ENCODE measurements around the gene HSD17B2.

Gene HSD17B2

DNA sequence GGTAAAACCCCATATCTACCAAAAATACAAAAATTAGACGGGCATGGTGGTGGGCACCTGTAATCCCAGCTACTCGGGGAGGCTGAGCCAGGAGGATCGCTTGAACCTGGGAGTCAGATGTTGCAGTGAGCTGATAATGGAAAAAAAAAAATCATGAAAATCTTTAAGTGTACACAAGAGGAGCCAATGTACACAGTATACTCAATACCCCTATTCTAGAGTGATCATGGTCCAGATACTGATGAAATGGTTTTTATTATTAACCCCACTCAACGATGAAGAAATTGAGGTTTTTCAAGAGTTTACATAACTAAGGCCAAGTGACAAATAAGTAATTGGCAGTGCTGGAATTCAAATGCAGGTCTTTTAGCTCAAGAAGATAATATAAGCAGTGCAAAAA, 11.5 kb downstream of the HSD17B2 start:
- TF ChIP-seq Cebpa-rat (IDR thresholded peaks at IDR 0.05) = no peak
- no peak overlapping the region for H3K9ac ChIP-seq
- H3K9me3 ChIP-seq = no peaks in the 10 kb centered on the region
- no peak overlapping the region for H3K4me2 ChIP-seq
- H3K4me3 ChIP-seq = no peak overlapping the region
- H3K27me3 ChIP-seq = no peaks in the 10 kb centered on the region
- H3K36me3 ChIP-seq = no peaks in the 10 kb centered on the region
- no peak overlapping the region for H3K27ac ChIP-seq
- H3K4me1 ChIP-seq = no peaks in the 10 kb centered on the region
- H4K20me1 ChIP-seq = no peaks in the 10 kb centered on the region

DNA sequence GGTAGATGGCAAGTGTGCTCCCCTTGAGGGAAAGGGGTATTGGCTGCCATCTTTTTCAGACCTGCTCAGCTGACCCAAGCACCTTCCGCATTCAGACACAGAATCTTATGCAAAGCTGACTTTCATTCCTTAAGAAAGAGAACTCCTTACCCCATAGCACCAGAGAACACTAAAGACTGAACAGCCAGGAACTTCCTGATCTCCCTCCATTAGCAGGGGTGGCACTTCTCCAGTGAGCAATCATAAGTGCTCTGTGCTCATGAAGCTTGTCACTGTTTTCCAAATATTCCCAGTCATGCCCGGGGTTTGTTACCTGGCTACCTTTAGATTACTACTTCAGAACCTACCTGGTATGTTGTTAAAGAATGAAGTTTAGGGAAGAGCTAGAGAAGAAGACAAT, 11.9 kb downstream of the HSD17B2 start:
- H3K9me3 ChIP-seq = no peaks in the 10 kb centered on the region
- H3K4me3 ChIP-seq = no peak overlapping the region
- H3K36me3 ChIP-seq = no peaks in the 10 kb centered on the region
- no peaks in the 10 kb centered on the region for H3K27me3 ChIP-seq
- no peaks in the 10 kb centered on the region for H4K20me1 ChIP-seq
- H3K4me1 ChIP-seq = no peaks in the 10 kb centered on the region
- no peak overlapping the region for H3K4me2 ChIP-seq
- TF ChIP-seq Cebpa-rat (IDR thresholded peaks at IDR 0.05) = no peak
- no peak overlapping the region for H3K27ac ChIP-seq
- no peak overlapping the region for H3K9ac ChIP-seq

DNA sequence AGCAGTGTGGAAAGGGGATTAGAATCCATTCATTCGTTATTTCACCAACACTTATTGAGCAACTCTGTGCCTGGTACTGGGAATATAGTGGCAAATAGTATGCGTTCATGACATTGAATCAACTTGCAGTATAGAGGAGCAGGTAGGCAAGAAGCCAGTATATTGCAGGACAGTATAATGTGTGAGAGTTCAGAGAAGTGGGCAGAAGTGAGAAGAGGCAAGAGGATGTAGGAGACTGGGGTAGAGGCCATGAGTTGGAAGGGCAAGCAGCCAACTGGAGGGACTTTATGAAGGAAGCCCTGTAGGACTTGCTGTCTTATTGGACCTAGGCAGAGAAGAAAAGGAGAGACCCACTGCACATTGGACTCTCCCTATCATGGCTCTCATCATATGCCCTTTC, 12.3 kb downstream of the HSD17B2 start:
- Histone ChIP-seq H3K9me3 (no peaks in the 10 kb centered on the region), H3K9ac (no peak overlapping the region), H3K4me3 (no peak overlapping the region), H3K27ac (no peak overlapping the region), H3K27me3 (no peaks in the 10 kb centered on the region), H4K20me1 (no peaks in the 10 kb centered on the region), H3K4me2 (no peak overlapping the region), H3K36me3 (no peaks in the 10 kb centered on the region), H3K4me1 (no peaks in the 10 kb centered on the region)
- no peak for TF ChIP-seq Cebpa-rat (IDR thresholded peaks at IDR 0.05)

- no peak for TF ChIP-seq Cebpa-rat (IDR thresholded peaks at IDR 0.05)
- Histone ChIP-seq H3K9ac (no peak overlapping the region), H3K27ac (no peak overlapping the region), H3K27me3 (no peaks in the 10 kb centered on the region), H3K36me3 (no peaks in the 10 kb centered on the region), H3K4me2 (no peak overlapping the region), H4K20me1 (no peaks in the 10 kb centered on the region), H3K4me3 (no peak overlapping the region), H3K4me1 (no peaks in the 10 kb centered on the region), H3K9me3 (no peaks in the 10 kb centered on the region)
Observed at GRCh38 chr16:82047787-82048186, 12.7 kb downstream of the HSD17B2 start.

GRCh38 chr16:82049484-82049883, 14.4 kb downstream of the HSD17B2 start:
- H3K4me1 ChIP-seq = no peaks in the 10 kb centered on the region
- no peak overlapping the region for H3K4me3 ChIP-seq
- no peak overlapping the region for H3K27ac ChIP-seq
- TF ChIP-seq Cebpa-rat (IDR thresholded peaks at IDR 0.05) = no peak
- H3K27me3 ChIP-seq = no peaks in the 10 kb centered on the region
- no peaks in the 10 kb centered on the region for H4K20me1 ChIP-seq
- no peak overlapping the region for H3K9ac ChIP-seq
- H3K36me3 ChIP-seq = no peaks in the 10 kb centered on the region
- no peak overlapping the region for H3K4me2 ChIP-seq
- no peaks in the 10 kb centered on the region for H3K9me3 ChIP-seq

DNA sequence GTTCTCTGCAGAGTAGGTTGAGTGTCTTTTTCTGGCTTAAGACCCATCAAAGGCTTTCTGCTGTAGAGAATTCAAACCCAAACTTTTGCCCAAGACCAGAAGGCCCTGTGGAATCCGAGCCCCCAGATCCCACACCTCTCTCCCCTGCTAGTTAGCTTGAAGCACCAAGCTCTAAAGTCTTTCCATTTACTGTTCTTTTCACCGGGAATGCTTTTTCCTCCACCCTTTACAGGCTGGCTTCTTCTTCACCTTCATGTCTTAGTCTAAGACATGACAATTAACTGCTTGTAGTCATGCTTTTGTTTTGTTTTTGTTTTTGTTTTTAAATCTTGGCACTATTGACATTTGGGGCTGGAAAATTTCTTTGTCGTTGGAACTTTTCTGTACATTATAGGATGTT, 15.5 kb downstream of the HSD17B2 start:
- Histone ChIP-seq H3K9me3 (no peaks in the 10 kb centered on the region), H3K27ac (no peak overlapping the region), H3K9ac (no peak overlapping the region), H3K27me3 (no peaks in the 10 kb centered on the region), H3K4me2 (no peak overlapping the region), H4K20me1 (no peaks in the 10 kb centered on the region), H3K36me3 (no peaks in the 10 kb centered on the region), H3K4me3 (no peak overlapping the region), H3K4me1 (no peaks in the 10 kb centered on the region)
- no peak for TF ChIP-seq Cebpa-rat (IDR thresholded peaks at IDR 0.05)

DNA sequence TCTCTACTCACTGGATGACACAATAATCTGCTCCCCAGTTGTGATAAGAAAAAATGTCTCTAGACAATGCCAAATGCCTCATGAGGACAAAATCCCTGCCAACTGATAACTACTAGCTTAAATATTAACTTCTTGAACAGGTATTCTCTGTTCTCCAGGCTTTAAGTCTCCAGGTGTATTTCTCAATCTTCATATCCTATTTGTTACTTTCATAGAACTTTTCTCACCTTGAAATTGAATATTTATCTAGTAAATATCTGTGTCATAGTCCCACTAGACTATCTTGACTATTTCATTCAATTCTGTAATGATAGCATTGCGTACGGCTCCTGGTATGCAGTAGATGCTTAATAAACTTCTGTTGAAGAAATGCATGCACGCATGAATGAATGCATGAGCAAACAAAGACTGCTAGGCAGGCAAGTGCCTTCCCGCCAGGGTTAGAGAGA, 15.9 kb downstream of the HSD17B2 start:
- Histone ChIP-seq H3K9me3 (no peaks in the 10 kb centered on the region), H3K27me3 (no peaks in the 10 kb centered on the region), H3K4me2 (no peak overlapping the region), H3K4me3 (no peak overlapping the region), H3K36me3 (no peaks in the 10 kb centered on the region), H4K20me1 (no peaks in the 10 kb centered on the region), H3K27ac (no peak overlapping the region), H3K4me1 (no peaks in the 10 kb centered on the region), H3K9ac (no peak overlapping the region)
- no peak for TF ChIP-seq Cebpa-rat (IDR thresholded peaks at IDR 0.05)

DNA sequence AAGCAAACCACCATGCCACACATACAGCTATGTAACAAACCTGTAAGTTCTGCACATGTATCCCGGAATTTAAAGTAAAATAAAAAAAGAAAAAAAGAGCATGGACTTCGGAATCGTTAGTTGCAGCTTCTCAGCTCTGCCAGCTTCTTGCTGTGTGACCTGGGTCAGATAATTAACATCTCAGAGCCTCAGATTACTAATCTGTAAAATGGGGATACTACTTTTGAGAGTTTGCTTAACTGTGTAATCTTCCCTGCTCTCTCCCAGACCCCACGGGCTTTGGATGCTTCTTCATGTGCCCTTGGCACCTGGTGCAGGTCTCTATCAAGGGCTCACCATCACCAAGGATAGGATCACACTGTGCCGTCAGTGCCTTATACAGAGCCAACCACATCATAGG, 16.6 kb downstream of the HSD17B2 start:
- Histone ChIP-seq H3K4me2 (no peak overlapping the region), H3K36me3 (no peaks in the 10 kb centered on the region), H3K9ac (no peak overlapping the region), H4K20me1 (no peaks in the 10 kb centered on the region), H3K9me3 (no peaks in the 10 kb centered on the region), H3K4me1 (no peaks in the 10 kb centered on the region), H3K27ac (no peak overlapping the region), H3K27me3 (no peaks in the 10 kb centered on the region), H3K4me3 (no peak overlapping the region)
- no peak for TF ChIP-seq Cebpa-rat (IDR thresholded peaks at IDR 0.05)

DNA sequence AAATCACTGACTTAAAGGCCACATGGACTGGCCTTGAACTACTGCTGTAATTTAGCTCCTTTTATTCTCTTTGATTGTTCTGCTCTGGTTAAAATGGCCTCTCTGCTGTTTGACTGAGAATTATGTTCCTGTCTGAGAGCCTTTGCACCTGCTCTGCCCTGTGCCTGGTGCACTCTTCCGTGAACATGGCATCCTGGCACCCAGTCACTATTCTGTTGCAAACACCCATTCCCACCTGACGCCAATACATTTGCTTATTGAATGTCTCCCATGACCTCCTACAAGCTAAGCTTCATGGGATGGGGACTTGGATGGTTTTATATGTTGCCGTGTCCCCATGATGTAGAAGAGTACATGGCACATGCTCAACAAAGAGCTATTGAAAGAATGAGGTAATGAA, 20.1 kb downstream of the HSD17B2 start:
- H3K4me3 ChIP-seq = no peak overlapping the region
- H3K9me3 ChIP-seq = no peaks in the 10 kb centered on the region
- H3K27me3 ChIP-seq = no peaks in the 10 kb centered on the region
- H3K4me2 ChIP-seq = no peak overlapping the region
- no peak overlapping the region for H3K9ac ChIP-seq
- no peaks in the 10 kb centered on the region for H3K4me1 ChIP-seq
- no peaks in the 10 kb centered on the region for H3K36me3 ChIP-seq
- H3K27ac ChIP-seq = no peak overlapping the region
- TF ChIP-seq Cebpa-rat (IDR thresholded peaks at IDR 0.05) = no peak
- no peaks in the 10 kb centered on the region for H4K20me1 ChIP-seq

GRCh38 chr16:82055728-82056549, 20.9 kb downstream of the HSD17B2 start:
- Histone ChIP-seq H3K9ac (no peak overlapping the region), H3K9me3 (no peaks in the 10 kb centered on the region), H4K20me1 (no peaks in the 10 kb centered on the region), H3K36me3 (no peaks in the 10 kb centered on the region), H3K4me1 (no peaks in the 10 kb centered on the region), H3K27me3 (no peaks in the 10 kb centered on the region), H3K27ac (no peak overlapping the region), H3K4me2 (no peak overlapping the region), H3K4me3 (no peak overlapping the region)
- TF ChIP-seq Cebpa-rat (IDR thresholded peaks at IDR 0.05) = no peak

- Histone ChIP-seq H3K36me3 (no peaks in the 10 kb centered on the region), H3K27me3 (no peaks in the 10 kb centered on the region), H3K9me3 (no peaks in the 10 kb centered on the region), H3K9ac (no peak overlapping the region), H3K4me1 (no peaks in the 10 kb centered on the region), H3K27ac (no peak overlapping the region), H3K4me2 (no peak overlapping the region), H4K20me1 (no peaks in the 10 kb centered on the region), H3K4me3 (no peak overlapping the region)
- no peak for TF ChIP-seq Cebpa-rat (IDR thresholded peaks at IDR 0.05)
Observed at GRCh38 chr16:82056550-82056896, 21.5 kb downstream of the HSD17B2 start.
